IPS DF 6.9 (cell line): ENCODE results near the gene SYCP1.

Source experiments
- DNase-seq: peaks from one replicate; pipeline ENCODE4 v3.0.0-alpha.2; 2013; ENCODE audit warnings: low read depth, low spot score
- H3K27ac ChIP-seq: one replicate; pipeline ENCODE4 v1.5.1; 2013; ENCODE audit warnings: low read length, control low read depth
- H3K27me3 ChIP-seq: 2 replicates; pipeline ENCODE4 v1.6.1; 2013; ENCODE audit warnings: mild to moderate bottlenecking, low read length; ENCODE audit not compliant: control insufficient read depth, insufficient read depth
- H3K36me3 ChIP-seq: 2 replicates; pipeline ENCODE4 v1.6.1; 2013; ENCODE audit warnings: low read length; ENCODE audit not compliant: control insufficient read depth, insufficient read depth
- H3K4me1 ChIP-seq: 2 replicates; pipeline ENCODE4 v1.6.1; 2013; ENCODE audit warnings: low read length; ENCODE audit not compliant: control insufficient read depth, insufficient read depth
- H3K4me3 ChIP-seq: 2 replicates; pipeline ENCODE4 v1.5.1; 2013; ENCODE audit warnings: mild to moderate bottlenecking, low read length
- H3K9me3 ChIP-seq: 2 replicates; pipeline ENCODE4 v1.6.1; 2013; ENCODE audit warnings: low read length, inconsistent platforms; ENCODE audit not compliant: control insufficient read depth, insufficient read depth
- WGBS: extraction: QIAGEN DNeasy Blood & Tissue Kit; methylation state at CpG from one replicate; pipeline ENCODE4 v1.1.7; 2013; ENCODE audit warnings: mixed read lengths, missing lambda C conversion rate; ENCODE audit not compliant: insufficient read length, insufficient coverage; 5-methylcytosine and 5-hydroxymethylcytosine counted together

The SYCP1 gene

DNA sequence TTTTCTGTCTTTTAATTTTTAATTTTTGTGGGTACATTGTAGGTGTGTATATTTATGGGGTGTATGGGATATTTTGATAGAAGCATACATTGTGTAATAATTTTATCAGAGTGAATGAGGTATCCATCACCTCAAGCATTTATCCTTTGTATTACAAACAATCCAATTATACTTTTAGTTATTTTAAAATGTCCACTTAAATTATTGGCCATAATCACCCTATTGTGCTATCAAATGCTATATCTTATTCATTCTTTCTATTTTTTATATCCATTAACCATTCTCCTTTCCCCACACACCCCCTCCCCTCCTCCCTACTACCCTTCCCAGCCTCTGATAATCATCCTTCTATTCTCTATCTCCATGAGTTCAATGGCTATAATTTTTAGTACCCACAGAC lies 104.8 kb downstream of the SYCP1 start:
- H3K4me1 ChIP-seq, result no peaks in the 10 kb centered on the region
- H3K36me3 ChIP-seq, result no peaks in the 10 kb centered on the region
- H3K27me3 ChIP-seq, result no peaks in the 10 kb centered on the region
- no peak for DNase-seq
- H3K9me3 ChIP-seq, result no peaks in the 10 kb centered on the region
- H3K27ac ChIP-seq, result no peak overlapping the region
- no peak overlapping the region for H3K4me3 ChIP-seq

DNA sequence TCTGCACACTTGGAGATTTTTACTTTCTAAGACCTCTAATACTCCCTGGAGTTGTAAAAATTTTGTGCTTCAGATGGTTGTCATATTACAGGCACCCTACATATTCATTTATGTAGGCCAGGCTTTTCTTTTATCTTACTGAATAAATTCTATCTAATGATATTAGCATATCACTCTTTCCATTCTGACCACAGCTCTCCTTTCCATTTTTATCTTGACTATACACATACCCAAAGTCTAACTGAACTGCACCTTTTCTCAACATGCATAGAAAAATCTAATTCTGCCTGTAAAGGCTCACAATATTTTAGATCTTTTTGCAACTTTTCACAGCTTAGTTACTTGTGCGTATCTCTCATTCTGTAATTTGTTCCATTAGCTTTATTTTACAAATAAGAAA lies 122.2 kb downstream of the SYCP1 start:
- DNase-seq, result no peak
- no peaks in the 10 kb centered on the region for H3K36me3 ChIP-seq
- WGBS, result no CpG with 5 or more reads among the region's 1 CpG
- no peaks in the 10 kb centered on the region for H3K27me3 ChIP-seq
- no peak overlapping the region for H3K27ac ChIP-seq
- no peaks in the 10 kb centered on the region for H3K9me3 ChIP-seq
- H3K4me1 ChIP-seq, result no peaks in the 10 kb centered on the region
- H3K4me3 ChIP-seq, result no peak overlapping the region

DNA sequence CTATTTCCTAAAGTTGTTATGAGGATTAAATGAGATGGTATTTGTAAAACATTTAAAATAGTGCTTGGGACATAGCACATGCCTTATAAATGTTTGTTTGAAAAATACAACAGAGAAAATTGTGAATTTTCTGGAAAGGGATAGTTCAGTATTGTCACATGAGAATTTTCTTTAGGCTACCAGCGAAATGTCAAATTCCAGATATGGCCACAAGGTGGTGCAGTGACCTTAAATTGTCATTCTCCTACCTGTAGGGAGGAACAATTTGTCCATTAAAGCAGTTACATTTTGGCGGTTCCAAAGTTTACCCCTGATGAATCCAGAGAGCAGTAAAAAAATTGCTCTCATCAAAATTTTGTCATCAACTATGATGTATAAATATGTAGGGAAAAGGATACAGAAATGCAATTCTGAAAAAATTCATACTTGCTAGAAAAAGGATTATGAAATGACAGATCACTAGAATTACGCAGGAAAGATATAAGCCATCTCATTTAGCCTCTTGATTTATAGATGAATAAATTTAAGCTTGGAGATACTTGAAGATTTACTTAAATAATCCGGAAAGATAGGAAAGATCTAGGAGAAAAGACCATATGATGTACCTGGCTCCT lies 124.7 kb downstream of the SYCP1 start:
- peak; percentile 55 for DNase-seq

DNA sequence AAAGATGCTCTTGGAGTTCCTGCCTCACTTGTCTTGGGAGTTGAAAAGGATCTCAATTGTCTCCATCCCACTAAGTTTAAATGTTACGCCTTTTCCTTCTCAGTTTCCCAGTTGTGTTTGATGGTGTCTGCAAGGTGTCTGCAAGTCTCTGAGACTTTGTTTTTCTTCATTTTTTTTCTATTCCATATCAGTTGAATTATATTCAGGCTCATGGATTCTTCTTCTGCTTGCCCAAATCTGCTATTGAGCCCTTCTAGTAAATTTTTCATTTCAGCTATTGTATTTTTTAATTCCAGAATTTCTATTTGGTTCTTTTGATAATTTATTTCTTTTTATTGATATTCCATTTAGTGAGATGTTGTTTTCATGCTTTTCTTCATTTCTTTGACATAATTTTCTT lies 127.6 kb downstream of the SYCP1 start:
- Histone ChIP-seq H3K36me3 (no peaks in the 10 kb centered on the region), H3K27ac (no peak overlapping the region), H3K27me3 (no peaks in the 10 kb centered on the region), H3K4me1 (no peaks in the 10 kb centered on the region), H3K9me3 (no peaks in the 10 kb centered on the region), H3K4me3 (no peak overlapping the region)
- DNase-seq, result no peak
- WGBS, result no CpG with 5 or more reads among the region's 1 CpG

More for the DNA sequence above, 124.7 kb downstream of the SYCP1 start:
- Histone ChIP-seq H3K27ac (no peak overlapping the region), H3K4me1 (no peaks in the 10 kb centered on the region), H3K9me3 (no peaks in the 10 kb centered on the region), H3K36me3 (no peaks in the 10 kb centered on the region), H3K27me3 (no peaks in the 10 kb centered on the region), H3K4me3 (no peak overlapping the region)
- WGBS, result no CpG with 5 or more reads among the region's 4 CpGs

DNA sequence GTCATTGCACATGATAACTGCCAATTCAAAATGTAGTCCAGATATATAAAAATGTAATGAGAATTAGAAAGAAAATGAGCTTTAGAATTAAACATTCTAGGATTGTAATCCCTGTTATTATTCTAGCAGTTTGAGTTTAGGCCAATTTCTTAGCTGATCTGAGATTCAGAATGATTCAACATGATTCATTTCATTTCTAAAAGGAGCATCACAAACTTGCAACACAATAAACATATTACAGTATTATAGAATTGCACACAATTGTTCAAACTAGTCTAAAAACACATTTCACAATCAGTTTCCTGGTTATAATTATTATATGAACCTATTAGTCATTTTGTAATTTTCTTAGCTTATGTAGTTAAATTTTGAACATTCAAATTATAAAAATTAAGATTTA lies 131.6 kb downstream of the SYCP1 start:
- Histone ChIP-seq H3K4me1 (no peaks in the 10 kb centered on the region), H3K9me3 (no peaks in the 10 kb centered on the region), H3K27ac (no peak overlapping the region), H3K27me3 (no peaks in the 10 kb centered on the region), H3K4me3 (no peak overlapping the region), H3K36me3 (no peaks in the 10 kb centered on the region)
- DNase-seq, result no peak

DNA sequence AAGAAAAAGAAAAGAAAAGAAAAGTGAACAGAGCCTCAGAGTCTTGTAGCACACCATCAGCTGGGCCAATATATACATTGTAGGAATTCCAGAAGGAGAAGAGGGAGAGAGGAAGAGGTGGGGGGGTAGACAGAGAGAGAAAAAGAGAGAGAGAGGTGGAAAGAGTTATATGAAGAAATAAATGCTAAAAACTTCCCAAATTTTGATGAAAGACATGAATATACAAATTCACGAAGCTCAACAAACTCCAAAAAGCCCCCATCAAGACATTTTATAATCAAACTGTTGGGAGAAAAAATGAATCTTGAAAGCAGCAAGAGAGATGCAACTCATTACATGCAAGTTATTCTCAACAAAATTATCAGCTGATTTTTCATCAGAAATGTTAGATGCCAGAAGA lies 133.4 kb downstream of the SYCP1 start:
- Histone ChIP-seq H3K36me3 (no peaks in the 10 kb centered on the region), H3K27me3 (no peaks in the 10 kb centered on the region), H3K4me3 (no peak overlapping the region), H3K27ac (no peak overlapping the region), H3K9me3 (no peaks in the 10 kb centered on the region), H3K4me1 (no peaks in the 10 kb centered on the region)
- WGBS, result no CpG with 5 or more reads among the region's 1 CpG
- no peak for DNase-seq

DNA sequence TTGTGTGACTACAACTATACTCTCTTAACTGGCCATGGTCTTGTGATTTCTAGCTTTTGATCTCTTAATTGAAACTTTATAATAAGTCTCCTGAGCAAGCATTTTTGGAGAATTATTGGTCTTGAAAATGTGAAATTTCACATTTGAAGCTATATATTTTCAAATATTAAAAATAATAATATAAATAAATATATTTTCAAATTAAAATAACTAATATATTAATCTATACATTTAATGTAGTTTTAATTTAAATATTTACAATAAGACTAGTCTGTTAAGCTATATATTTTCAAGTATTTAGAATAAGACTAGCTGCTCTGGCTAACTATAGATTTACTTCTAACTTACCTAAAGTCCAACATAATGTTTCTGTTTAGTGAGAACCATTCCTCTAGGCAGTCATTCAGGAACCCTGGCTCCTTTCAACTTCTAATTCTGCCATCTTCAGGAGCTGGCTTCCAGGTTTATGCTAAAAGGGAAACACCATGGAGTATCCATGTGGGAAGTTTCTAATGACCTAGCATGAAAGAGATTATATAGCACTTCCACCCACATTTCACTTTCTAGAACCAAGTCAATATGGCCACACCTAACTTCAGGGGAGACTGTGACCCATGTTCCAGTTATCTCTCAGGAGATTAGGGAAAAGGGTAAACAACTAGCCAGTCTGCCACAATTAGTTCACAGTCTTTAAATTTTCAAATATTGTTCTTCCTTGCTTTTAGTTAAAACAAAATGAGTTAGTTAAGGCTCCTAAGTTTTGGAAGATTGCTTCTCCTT lies 143.0 kb downstream of the SYCP1 start:
- H3K4me1 ChIP-seq, result no peaks in the 10 kb centered on the region
- H3K4me3 ChIP-seq, result no peak overlapping the region
- no peaks in the 10 kb centered on the region for H3K36me3 ChIP-seq
- H3K27ac ChIP-seq, result no peak overlapping the region
- H3K27me3 ChIP-seq, result no peaks in the 10 kb centered on the region
- no peaks in the 10 kb centered on the region for H3K9me3 ChIP-seq
- no peak for DNase-seq

DNA sequence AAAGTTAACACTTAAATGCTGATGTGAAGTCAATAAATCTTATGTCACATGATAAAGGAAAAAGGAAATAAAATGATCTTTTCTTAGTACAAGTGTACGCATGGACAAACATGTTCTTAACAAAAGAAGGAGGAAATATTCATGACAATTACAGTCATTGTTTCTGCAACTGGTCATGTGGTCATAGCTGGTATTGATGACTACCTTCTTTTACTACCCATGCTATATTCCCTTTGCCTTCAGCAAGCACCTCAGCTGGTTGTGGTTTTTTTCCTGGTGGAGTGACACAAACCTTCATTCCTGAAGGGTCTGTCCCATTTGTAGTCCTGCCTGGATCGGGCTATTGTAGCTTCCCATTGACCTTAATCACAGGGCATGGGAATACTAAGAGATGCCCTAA lies 151.5 kb downstream of the SYCP1 start:
- Histone ChIP-seq H3K4me1 (no peaks in the 10 kb centered on the region), H3K27me3 (no peaks in the 10 kb centered on the region), H3K4me3 (no peak overlapping the region), H3K27ac (no peak overlapping the region), H3K9me3 (no peaks in the 10 kb centered on the region), H3K36me3 (no peaks in the 10 kb centered on the region)
- WGBS, result no CpG with 5 or more reads among the region's 2 CpGs
- DNase-seq, result no peak

DNA sequence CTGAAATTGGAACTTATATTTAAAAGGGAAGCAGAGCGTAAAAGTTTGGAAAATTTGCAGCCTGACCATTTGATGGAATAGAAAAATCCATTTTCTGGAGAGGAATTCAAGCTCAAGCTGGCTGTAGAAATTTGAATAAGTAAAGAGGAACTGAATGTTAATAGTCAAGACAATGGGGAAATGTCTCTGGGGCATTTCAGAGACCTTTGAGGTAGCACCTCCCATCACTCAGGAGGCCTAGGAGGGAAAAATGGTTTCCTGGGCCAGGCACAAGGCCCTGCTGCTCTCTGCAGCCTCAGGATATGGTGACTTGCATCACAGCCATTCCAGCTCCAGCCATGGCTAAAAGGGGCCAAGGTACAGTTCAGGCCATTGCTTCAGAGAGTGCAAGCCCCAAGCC lies 157.3 kb downstream of the SYCP1 start:
- Histone ChIP-seq H3K4me3 (no peak overlapping the region), H3K4me1 (no peaks in the 10 kb centered on the region), H3K36me3 (no peaks in the 10 kb centered on the region), H3K27me3 (no peaks in the 10 kb centered on the region), H3K27ac (no peak overlapping the region), H3K9me3 (no peaks in the 10 kb centered on the region)
- no CpG with 5 or more reads among the region's 1 CpG for WGBS
- DNase-seq, result no peak

DNA sequence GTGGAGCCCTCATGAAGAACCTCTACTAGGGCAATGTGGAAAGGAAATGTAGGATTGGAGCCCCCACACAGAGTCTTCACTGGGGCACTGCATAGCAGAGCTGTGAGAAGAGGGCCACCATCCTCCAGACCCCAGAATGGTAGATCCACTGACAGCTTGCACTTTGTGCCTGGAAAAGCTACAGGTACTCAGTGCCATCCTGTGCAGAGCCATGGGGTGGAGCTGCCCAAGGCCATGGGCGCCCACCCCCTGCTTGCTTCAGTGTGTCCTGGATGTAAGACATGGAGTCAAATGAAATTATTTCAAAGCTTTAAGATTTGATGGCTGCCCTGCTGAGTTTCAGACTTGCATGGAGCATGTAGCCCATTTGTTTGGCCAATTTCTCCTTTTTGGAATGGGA lies 157.8 kb downstream of the SYCP1 start:
- H3K4me1 ChIP-seq, result no peaks in the 10 kb centered on the region
- no peaks in the 10 kb centered on the region for H3K36me3 ChIP-seq
- no peak overlapping the region for H3K27ac ChIP-seq
- no peak for DNase-seq
- no peak overlapping the region for H3K4me3 ChIP-seq
- H3K9me3 ChIP-seq, result no peaks in the 10 kb centered on the region
- H3K27me3 ChIP-seq, result no peaks in the 10 kb centered on the region
- WGBS, result no CpG with 5 or more reads among the region's 1 CpG

DNA sequence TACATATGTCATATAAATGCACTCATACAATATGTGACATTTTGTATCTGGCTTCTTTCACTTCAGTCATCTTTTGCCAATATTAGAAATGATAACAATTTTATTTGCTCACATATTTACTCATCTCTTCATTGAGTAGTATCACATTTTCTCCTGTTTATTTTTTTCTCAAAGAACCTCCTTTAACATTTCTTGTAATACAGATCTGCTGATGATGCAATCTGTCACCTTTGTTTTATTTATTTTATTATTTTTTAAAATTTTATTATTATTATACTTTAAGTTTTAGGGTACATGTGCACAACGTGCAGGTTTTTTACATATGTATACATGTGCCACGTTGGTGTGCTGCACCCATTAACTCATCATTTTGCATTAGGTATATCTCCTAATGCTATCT lies 159.1 kb downstream of the SYCP1 start:
- H3K4me3 ChIP-seq, result no peak overlapping the region
- no CpG with 5 or more reads among the region's 2 CpGs for WGBS
- H3K36me3 ChIP-seq, result no peaks in the 10 kb centered on the region

More for the DNA sequence above, 159.1 kb downstream of the SYCP1 start:
- Histone ChIP-seq H3K9me3 (no peaks in the 10 kb centered on the region), H3K27ac (no peak overlapping the region), H3K4me1 (no peaks in the 10 kb centered on the region), H3K27me3 (no peaks in the 10 kb centered on the region)
- no peak for DNase-seq
